Brain microvascular endothelial cell (primary cell): ENCODE measurements around the gene OR11A1.
A peak's percentile ranks its signal among the peaks of the same experiment; 100 is the strongest.

Experiments used
- DNase-seq: peaks from one replicate; pipeline ENCODE4 v3.0.0-alpha.2; 2020
- H3K27ac ChIP-seq: fragments of 250-450 bp; sonication (Bioruptor Pico); 2 replicates; pipeline ENCODE4 v1.5.1; 2020; ENCODE audit warnings: mild to moderate bottlenecking, moderate library complexity
- H3K27me3 ChIP-seq: fragments of 250-450 bp; sonication (Bioruptor Pico); replicated peaks from 2 replicates; pipeline ENCODE4 v1.5.1; 2020; ENCODE audit warnings: mild to moderate bottlenecking
- H3K36me3 ChIP-seq: fragments of 250-450 bp; sonication (Bioruptor Pico); replicated peaks from 2 replicates; pipeline ENCODE4 v1.5.1; 2020; ENCODE audit warnings: mild to moderate bottlenecking
- H3K4me3 ChIP-seq: 2 replicates; pipeline ENCODE4 v1.5.1; 2011; ENCODE audit warnings: low read depth, mild to moderate bottlenecking, control low read depth, low read length, moderate library complexity
- in situ Hi-C: cut with HindIII; loops from 2 replicates; pipeline ENCODE4 v1.10.0; 2017; ENCODE audit warnings: low sequenced_read_pairs, low pct_ligation_motif_present
- TF ChIP-seq, protein P1 (sequence below): IDR thresholded peaks from 2 replicates; pipeline ENCODE4 v1.5.1; 2011; ENCODE audit warnings: low read depth, mild to moderate bottlenecking, moderate library complexity, low read length, control low read depth, inconsistent platforms; ENCODE audit errors: missing control alignments

OR11A1 gene

DNA sequence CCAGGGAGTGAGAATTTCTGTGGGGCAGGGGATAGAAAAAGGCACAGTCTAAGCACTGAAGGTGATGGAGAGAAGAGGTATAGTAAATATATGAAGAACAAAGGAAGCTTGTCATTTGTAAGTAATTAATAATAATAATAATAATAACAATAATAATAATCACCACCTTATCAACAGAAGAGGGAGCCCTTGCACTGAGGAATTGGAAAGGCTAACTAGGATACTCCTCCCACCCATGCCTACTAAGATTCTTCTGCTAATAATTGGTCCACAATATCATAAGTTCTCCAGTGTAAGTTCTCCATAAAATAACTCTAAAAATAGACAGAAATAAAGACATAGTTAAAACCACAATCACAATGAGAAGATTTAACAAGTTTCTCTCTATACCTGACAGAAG is 80.9 kb downstream of the OR11A1 start:
- Histone ChIP-seq H3K27me3 (no peaks in the 10 kb centered on the region), H3K36me3 (no peaks in the 10 kb centered on the region), H3K4me3 (no peak overlapping the region), H3K27ac (no peak overlapping the region)
- peak; percentile 9 for DNase-seq
- TF ChIP-seq, protein P1, sequence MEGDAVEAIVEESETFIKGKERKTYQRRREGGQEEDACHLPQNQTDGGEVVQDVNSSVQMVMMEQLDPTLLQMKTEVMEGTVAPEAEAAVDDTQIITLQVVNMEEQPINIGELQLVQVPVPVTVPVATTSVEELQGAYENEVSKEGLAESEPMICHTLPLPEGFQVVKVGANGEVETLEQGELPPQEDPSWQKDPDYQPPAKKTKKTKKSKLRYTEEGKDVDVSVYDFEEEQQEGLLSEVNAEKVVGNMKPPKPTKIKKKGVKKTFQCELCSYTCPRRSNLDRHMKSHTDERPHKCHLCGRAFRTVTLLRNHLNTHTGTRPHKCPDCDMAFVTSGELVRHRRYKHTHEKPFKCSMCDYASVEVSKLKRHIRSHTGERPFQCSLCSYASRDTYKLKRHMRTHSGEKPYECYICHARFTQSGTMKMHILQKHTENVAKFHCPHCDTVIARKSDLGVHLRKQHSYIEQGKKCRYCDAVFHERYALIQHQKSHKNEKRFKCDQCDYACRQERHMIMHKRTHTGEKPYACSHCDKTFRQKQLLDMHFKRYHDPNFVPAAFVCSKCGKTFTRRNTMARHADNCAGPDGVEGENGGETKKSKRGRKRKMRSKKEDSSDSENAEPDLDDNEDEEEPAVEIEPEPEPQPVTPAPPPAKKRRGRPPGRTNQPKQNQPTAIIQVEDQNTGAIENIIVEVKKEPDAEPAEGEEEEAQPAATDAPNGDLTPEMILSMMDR, result peak; percentile 22
- in situ Hi-C loops, result no loop called here
